CD4-positive, alpha-beta T cell treated with Interleukin-21 for 1 hour (primary cell): Measurements from ENCODE around the gene IL17F.
"Not testable (repeated sequence)": the region's sequence is repeated elsewhere in the genome, so short reads cannot be mapped to it uniquely, and the experiment has no call there.

ENCODE experiments used
- DNase-seq: peaks from one replicate; pipeline ENCODE4 v3.0.0-alpha.2; 2020

The IL17F gene

DNA sequence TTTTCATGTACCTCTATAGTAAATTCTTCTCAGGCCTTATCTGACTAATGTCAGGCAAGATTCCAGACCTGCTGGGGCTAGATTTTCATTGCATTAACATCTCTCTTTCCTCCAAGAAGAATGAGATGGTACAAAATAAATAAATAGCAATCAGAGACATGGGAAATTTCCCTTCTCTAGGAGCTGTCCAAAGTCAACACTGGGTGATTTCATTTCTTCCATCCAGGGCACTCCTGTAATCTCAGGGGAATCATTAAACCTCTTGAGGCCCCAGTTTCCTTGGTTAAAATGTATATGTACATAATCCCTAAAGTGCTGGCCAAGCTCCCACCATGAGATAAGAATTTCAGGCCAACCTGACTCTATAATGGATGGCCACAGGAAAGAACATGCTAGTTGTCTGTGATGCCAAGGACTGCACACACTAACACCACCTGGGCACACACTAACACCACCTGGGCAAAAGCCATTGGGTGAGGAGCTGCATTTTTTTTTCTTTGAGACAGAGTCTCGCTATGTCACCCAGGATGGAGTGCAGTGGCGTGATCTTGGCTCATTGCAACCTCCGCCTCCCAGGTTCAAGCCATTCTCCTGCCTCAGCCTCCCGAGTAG lies 912 bp downstream of the IL17F start:
- DNase-seq, result no peak

GRCh38 chr6:52241819-52242218 lies 2.5 kb downstream of the IL17F start:
- DNase-seq, result no peak

DNA sequence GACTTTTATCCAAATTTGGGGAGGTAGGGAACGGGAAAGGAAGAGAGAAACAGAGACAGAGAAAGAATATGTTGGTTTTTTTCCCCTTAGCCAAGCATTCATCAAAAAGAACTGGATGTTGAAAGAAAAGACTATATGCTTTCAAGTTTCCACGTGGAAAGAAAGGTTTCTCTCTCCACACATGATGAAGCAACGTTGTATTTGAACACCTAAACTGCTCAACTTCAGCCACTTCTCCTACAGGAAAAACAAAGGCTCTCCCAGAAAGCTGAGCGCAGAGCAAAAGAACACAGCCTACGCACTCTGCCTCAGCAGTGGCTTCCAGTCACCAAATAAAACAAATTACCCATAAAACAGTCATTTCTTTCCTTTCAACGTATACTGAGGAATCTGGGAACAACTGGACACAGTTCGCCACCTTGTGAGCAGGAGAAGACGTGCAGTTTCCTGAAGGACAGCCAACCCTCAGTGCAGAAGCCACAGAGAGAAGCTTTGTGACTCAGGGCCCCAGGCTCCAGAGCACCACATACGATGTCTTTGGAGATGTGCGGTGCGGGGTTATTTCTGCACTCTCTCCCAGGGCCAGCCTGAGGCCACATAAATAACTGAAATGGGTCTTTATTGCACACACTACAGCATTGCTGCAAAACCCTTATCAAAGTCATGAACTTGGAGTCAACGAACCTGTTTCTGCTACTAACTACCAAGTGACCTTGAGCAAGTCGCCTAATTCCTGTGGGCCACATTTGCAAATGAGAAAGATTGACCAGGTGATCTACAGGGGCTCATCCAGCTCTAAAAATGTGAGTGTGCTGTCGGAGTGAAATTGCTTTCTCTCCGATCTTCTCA lies 10.1 kb downstream of the IL17F start:
- no peak for DNase-seq

GRCh38 chr6:52233005-52233404 lies 11.3 kb downstream of the IL17F start:
- DNase-seq, result no peak

DNA sequence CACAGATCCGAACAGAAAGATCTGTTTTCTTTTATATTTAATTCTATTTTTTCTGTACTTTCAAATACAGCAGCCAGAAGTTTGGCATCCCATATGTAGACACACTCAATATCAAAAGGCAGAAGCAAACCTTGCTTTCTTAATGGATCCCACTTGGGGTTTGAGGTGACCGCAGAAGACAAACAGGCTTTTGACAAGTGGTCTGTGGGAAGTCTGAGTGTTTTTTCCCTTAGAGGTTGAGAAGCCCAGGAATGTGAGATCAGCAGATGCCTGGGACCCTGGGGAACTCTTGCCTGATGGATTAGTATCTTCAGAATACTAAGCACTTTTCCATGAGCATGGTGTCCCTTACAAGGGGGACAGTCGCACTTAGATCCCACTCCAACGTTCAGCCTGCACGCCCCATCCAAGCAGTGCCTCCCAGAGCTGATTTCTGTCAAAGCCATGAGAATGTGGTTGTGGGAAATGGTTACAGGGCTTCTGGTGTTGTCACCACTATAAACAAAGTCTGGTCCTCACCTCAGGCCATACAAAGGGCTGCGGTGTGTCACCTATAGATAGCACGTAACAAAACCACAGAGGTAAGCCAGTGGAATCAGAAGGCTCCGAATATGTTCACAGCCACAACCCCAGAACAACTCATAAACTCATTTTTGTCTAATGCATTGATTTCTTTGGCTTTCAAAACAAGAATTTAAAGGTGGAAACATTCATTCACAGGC lies 12.7 kb downstream of the IL17F start:
- peak; percentile 24 for DNase-seq

GRCh38 chr6:52230685-52231084 lies 13.6 kb downstream of the IL17F start:
- DNase-seq, result no peak

GRCh38 chr6:52227495-52227894 lies 16.8 kb downstream of the IL17F start:
- no peak for DNase-seq

DNA sequence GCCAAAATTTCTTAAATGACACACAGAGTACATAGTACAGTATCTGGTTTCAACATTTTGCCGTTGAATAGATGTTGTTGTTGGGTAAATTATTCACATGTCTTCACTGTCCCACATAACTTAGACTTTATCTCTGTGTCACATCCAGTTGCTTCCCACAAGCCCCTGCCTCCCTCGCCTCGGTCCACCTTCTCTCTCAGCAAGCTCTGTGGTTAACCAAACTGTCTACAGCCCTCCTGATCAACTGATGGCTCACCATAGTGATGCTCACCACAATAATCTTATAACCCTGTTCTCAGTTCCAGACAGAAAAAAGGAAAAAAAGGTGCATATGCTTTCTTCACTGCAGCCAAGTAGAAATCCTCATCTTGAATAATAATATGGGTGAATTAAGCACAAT lies 23.0 kb downstream of the IL17F start:
- peak; percentile 1 for DNase-seq

- no peak for DNase-seq
Measured at GRCh38 chr6:52217761-52218160, 26.5 kb downstream of the IL17F start.

DNA sequence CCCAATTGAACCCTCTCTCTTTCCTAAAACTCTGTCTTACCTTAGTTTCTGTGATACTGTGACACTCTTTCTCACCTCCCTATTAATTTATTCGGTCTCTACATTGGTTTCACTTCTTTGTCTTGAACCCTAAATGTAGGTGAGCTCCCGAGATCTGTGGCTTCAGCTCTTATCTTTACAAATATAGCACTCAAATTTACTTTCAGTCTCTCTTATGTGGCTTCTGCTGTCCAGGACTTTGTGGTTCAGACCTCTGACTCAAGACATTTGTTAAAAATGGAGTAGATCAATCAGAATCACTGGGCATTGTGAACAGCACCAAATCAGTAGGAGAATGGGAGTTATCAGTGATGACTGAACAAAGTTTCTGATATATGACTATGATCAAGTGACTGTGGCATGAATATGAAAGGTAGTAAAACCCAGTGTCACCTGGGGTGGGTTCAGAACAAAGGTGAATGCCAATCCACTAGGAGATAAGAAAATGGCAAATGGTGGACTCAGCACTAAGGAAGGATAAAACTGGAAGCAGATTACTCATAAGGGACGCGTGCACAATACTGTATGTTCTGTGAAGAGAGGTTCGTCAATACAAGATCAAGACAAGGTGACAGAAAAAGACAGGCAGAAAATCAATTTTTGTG lies 27.2 kb downstream of the IL17F start:
- no peak for DNase-seq

- no peak for DNase-seq
Measured at GRCh38 chr6:52215787-52216186, 28.5 kb downstream of the IL17F start.

DNA sequence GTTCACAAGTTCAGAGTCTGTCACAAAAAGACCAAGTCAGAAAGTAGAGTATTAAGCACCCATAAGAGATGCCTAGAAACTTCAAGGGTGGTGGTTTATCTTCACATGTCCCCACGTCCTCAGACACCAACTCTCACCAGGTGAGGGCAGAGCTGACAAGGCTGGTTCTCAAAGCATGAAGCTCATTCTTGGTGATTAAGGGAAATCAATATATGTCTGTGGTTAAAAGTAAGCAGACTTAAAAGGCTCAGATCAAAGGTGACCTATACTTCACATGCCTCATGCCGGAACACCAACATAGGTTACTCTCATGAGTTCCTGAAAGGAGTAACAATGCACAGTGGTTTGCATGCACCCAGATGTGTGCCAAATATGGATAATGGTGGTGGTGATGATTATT lies 31.2 kb downstream of the IL17F start:
- DNase-seq, result peak; percentile 15

DNA sequence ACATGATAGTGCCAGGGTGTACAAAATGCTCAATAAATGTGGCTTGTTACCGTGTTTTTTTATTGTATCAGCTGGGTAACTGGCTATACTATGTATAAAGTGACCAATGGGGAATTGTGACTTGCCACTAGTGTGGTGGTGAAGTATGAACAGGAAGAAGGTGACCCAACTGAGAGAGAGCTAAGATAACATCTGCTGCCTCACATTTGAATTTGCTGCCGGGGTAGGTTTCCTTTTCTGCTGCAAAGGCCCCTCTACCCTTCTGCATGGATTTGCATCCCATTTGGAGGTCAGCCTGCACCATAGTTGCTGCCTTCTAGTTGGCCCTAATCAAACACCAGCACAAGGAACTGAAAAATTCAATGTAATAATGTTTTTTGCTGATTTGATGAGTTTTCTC lies 34.1 kb downstream of the IL17F start:
- no peak for DNase-seq

- DNase-seq, result no peak
Measured at GRCh38 chr6:52209770-52210169, 34.5 kb downstream of the IL17F start.

DNA sequence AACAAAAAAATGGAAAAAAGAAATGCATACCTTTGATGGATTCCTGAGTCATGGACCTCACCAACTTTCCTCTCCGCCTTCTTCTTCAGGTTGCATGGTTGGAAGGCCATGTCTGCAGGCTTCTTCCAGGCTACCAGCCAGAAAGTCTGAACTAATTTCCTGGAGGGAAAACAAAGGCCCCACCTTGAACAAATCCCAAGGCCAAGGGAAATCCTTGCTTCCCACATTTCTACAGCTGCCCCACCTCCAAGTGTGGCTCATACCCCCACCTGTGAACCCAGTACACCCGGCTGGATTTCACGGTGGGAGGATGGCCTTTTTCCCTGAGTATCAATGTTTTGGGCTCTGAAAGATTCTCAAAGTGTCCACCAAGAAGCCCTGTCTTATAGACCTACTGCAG lies 35.7 kb downstream of the IL17F start:
- no peak for DNase-seq

DNA sequence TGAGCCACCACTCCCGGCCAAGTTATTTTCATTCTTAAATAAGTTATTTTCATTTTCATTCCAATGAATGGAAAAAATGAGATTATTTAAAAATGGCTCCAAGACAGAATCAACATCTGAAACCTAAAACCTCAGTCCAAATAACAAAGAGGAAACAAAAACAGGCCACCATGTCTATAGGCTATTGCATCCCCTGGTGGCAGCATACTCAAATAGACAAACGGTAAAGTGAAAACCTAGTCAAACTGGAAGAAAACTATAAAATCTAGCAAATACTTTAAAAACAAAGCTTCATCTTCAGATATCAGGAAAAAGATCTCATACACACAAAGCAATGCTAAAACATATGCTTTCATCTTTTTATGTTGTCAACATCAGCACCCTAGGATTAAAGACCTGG lies 37.2 kb downstream of the IL17F start:
- no peak for DNase-seq

DNA sequence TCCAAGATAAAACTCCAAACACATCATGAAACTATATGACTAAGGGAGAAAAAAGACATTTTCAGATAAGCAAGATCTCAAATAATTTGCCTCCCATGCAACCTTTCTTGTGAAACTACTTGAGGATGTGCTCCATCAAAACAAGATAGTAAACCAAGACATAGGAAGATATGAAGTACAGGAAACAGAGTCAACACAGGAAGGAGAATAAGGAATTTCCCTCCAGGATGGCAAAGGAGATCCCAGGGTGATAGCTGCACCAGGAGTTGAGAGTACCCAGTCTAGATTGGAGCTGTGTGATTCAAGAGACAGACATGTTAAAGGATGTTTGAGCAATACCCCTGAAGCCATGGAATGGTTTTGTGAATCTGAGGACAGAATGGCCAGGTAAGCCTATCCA lies 42.8 kb downstream of the IL17F start:
- no peak for DNase-seq

GRCh38 chr6:52201046-52201445 lies 43.3 kb downstream of the IL17F start:
- DNase-seq, result no peak

DNA sequence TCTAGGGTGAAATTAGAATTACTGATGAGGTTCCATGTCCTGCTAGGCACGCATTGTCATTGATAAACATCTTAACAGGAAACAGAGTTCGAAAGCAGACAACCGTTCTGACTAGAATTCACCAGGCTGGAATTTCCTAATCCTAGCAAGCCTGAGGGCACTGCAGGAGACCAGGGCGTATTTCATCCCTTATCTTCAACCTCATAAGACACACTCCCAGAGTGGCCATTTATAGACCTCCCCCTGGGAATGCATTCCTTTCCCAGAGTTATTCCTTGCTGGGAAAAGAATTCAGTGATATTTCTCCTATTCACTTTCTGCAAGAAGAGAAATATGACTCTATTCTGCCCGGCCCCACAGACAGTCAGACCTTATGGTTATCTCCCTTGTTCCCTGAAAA lies 44.2 kb downstream of the IL17F start:
- DNase-seq, result not testable (repeated sequence)

- no peak for DNase-seq
Measured at GRCh38 chr6:52195886-52196285, 48.4 kb downstream of the IL17F start.

- no peak for DNase-seq
Measured at GRCh38 chr6:52191824-52192223, 52.5 kb downstream of the IL17F start.

DNA sequence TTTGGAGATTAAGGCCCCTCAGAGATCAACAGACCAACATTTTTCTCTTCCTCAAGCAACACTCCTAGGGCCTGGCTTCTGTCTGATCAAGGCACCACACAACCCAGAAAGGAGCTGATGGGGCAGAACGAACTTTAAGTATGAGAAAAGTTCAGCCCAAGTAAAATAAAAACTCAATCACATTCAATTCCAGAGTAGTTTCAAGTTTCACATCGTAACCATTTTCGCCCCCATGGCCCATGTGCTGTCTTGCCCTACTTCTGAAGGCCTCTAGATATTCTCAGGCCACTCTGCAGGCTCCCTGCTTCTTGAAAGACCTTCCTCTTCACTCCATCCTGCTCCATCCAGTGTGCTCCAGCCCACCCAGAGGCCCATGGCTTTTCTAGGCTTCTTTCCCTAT lies 53.9 kb downstream of the IL17F start:
- DNase-seq, result no peak

- DNase-seq, result no peak
Measured at GRCh38 chr6:52189974-52190373, 54.3 kb downstream of the IL17F start.

DNA sequence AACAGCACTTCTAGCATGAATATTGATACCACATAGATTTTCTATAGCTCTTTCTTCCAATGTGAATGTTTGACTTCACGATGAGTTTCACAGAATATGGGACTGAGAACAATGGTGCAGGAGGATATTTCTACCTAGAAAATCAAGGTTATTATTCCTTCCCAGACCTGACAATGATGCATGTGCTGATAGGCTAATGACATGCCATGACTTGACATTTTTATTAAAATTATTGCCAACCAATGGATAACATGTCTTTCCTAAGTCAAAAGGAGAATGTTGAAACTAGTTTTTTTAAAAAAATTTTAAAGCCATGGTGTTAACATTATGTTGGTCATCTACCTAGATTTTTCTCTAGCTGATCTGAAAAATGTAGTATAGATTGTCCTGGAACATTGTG lies 57.2 kb downstream of the IL17F start:
- no peak for DNase-seq
